Prostate gland (tissue), 2 donors: ENCODE data around the gene NT5C3B. TPM values are rescaled to one million over a fixed set of nuclear protein-coding genes. Genes with fewer than 3 reads are reported as not detected.

ENCODE experiments used
- DNase-seq: peaks from one replicate; pipeline ENCODE4 v3.0.0-alpha.2; 2019; ENCODE audit warnings: low spot score
- H3K27ac ChIP-seq, 2 donors: fragments of 200-600 bp; sonication (generic); 2 replicates each; pipeline ENCODE4 v1.5.1; 2017 to 2019
- H3K27me3 ChIP-seq: fragments of 200-600 bp; sonication (generic); replicated peaks from 2 replicates; pipeline ENCODE4 v1.5.1; 2019; ENCODE audit not compliant: insufficient read depth
- H3K36me3 ChIP-seq, 2 donors: fragments of 200-600 bp; sonication (generic); 1 replicate in 1 of 2; 2 replicates in 1 of 2; pipeline versions ENCODE4 v1.5.1 to v1.8.1; 2017 to 2019
- H3K4me1 ChIP-seq: fragments of 200-600 bp; sonication (generic); replicated peaks from 2 replicates; pipeline ENCODE4 v1.5.1; 2019
- H3K4me3 ChIP-seq, 2 donors: fragments of 200-600 bp; sonication (generic); 2 replicates each; pipeline ENCODE4 v1.5.1; 2017 to 2019
- H3K9me3 ChIP-seq: fragments of 200-600 bp; sonication (generic); 2 replicates; pipeline ENCODE4 v1.5.1; 2017
- POLR2A ChIP-seq: fragments of 450-650 bp; IDR thresholded peaks from one replicate; pipeline ENCODE4 v1.6.1; 2016; ENCODE audit warnings: antibody characterized with exemption, mild to moderate bottlenecking
- POLR2AphosphoS5 ChIP-seq: sonication (generic); formaldehyde crosslinking; IDR thresholded peaks from one replicate; pipeline ENCODE4 v1.6.1; 2017; ENCODE audit warnings: antibody characterized with exemption
- WGBS: methylation state at CpG from one replicate; pipeline ENCODE4 v1.1.5; 2018; 5-methylcytosine and 5-hydroxymethylcytosine counted together
- intact Hi-C: fragments of 100-400 bp; cut with DNase I; formaldehyde crosslinking; loops from one replicate; pipeline ENCODE4 v1.14.2; 2022
- total RNA-seq, 2 donors: library from RNA; depleted of rRNA; stranded (reverse); fragments of >200 nt; gene quantifications; one replicate each; pipeline ENCODE4 v1.1.0, GENCODE V29; 2016
- TF ChIP-seq, protein P1 (sequence below), 4 experiments: fragments of 200-600 bp in 2 of 4; fragments of 450-650 bp in 2 of 4; sonication (generic) in 2 of 4; IDR thresholded peaks; 1 replicate in 3 of 4; 2 replicates in 1 of 4; pipeline ENCODE4 v1.5.1; 2016 to 2019; ENCODE audit warnings: antibody characterized with exemption in 4 of 4, mild to moderate bottlenecking in 2 of 4, moderate library complexity in 2 of 4

NT5C3B gene
- total RNA-seq, 2 donors from 2014 or later: 53.9 to 67.2 TPM

GRCh38 chr17:41785091-41785858, 50.8 kb downstream of the NT5C3B start:
- TF ChIP-seq POLR2A (no peak), POLR2AphosphoS5 (peak; percentile 26)
- TF ChIP-seq, protein P1, sequence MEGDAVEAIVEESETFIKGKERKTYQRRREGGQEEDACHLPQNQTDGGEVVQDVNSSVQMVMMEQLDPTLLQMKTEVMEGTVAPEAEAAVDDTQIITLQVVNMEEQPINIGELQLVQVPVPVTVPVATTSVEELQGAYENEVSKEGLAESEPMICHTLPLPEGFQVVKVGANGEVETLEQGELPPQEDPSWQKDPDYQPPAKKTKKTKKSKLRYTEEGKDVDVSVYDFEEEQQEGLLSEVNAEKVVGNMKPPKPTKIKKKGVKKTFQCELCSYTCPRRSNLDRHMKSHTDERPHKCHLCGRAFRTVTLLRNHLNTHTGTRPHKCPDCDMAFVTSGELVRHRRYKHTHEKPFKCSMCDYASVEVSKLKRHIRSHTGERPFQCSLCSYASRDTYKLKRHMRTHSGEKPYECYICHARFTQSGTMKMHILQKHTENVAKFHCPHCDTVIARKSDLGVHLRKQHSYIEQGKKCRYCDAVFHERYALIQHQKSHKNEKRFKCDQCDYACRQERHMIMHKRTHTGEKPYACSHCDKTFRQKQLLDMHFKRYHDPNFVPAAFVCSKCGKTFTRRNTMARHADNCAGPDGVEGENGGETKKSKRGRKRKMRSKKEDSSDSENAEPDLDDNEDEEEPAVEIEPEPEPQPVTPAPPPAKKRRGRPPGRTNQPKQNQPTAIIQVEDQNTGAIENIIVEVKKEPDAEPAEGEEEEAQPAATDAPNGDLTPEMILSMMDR (IDR thresholded peaks at IDR 0.05): peak in 1 of 4 experiments; percentile 1

DNA sequence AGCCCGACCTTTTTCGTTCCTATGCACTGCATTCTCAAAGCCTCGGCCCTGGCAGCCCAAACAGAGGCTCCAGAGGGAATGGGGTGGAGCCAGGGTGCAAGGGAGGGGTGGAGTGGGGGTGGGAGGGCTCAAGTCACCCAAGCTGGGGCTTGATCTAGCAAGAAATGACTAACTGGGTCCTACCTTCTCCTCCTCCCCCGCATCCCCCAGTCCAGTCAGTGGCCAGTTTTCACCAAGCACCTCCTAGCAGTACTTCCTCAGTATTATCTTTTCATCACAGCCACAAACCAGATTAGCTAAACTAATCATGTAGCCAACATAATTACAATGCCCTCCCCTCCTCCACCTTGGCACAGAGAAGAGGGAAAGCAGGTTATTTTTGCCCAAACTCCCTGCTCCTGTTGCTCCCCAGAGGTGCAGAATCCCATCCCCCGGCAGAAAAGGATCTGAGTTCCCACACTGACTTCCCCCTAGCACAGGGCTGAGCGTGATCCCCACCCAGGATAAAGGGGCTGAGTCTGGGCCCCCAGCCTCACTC, 51.8 kb downstream of the NT5C3B start:
- H3K4me1 ChIP-seq: peaks cover 16% of the 10 kb centered on the region
- peak overlapping the region; percentile 96 to 99 for H3K27ac ChIP-seq
- intact Hi-C loops: no loop called here
- H3K36me3 ChIP-seq: no peaks in the 10 kb centered on the region
- TF ChIP-seq POLR2AphosphoS5 (peak; percentile 36), POLR2A (peak; percentile 54)
- TF ChIP-seq, protein P1 (IDR thresholded peaks at IDR 0.05): no peak
- DNase-seq: peak; percentile 53
- 18% methylated on average over 6 of the region's 6 CpGs for WGBS
- H3K4me3 ChIP-seq: peak overlapping the region; percentile 74 to 95
- no peaks in the 10 kb centered on the region for H3K9me3 ChIP-seq
- H3K27me3 ChIP-seq: no peaks in the 10 kb centered on the region

More at GRCh38 chr17:41785091-41785858, 50.8 kb downstream of the NT5C3B start:
- peak overlapping the region; percentile 74 to 95 for H3K4me3 ChIP-seq
- H3K36me3 ChIP-seq: no peaks in the 10 kb centered on the region
- peaks cover 16% of the 10 kb centered on the region for H3K4me1 ChIP-seq
- DNase-seq: no peak
- H3K9me3 ChIP-seq: no peaks in the 10 kb centered on the region
- 7% methylated on average over 13 of the region's 13 CpGs for WGBS
- intact Hi-C loops: no loop called here
- peak overlapping the region; percentile 96 to 99 for H3K27ac ChIP-seq
- H3K27me3 ChIP-seq: no peaks in the 10 kb centered on the region

DNA sequence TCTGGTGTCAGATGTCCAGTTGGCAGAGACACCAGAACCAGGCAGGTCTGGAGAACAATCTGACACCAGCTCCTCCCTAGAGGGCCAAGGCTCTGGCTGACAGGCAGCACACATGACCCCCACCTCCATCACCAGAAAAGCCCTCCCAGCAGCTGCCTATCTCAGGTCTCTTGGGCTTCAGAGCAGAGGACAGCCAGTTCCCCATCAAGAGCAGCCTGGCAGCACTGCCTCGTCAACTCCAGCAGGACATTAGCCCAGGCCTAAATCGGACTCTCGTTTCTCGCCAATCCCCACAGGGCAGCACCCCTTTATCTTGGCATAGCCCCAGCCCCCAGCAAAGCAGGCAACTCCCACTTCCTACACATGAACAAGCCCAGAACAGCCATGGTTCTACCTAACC, 53.9 kb downstream of the NT5C3B start:
- TF ChIP-seq POLR2AphosphoS5: no peak
- no peak for TF ChIP-seq POLR2A
- TF ChIP-seq, protein P1 (IDR thresholded peaks at IDR 0.05): no peak
- 11% methylated on average over 4 of the region's 4 CpGs for WGBS
- no peaks in the 10 kb centered on the region for H3K36me3 ChIP-seq
- intact Hi-C loops: no loop called here
- H3K4me3 ChIP-seq: no peak overlapping the region
- H3K9me3 ChIP-seq: no peaks in the 10 kb centered on the region
- no peaks in the 10 kb centered on the region for H3K27me3 ChIP-seq
- DNase-seq: no peak
- peak overlapping the region; percentile 74 to 96 for H3K27ac ChIP-seq
- peaks cover 23% of the 10 kb centered on the region for H3K4me1 ChIP-seq

- Histone ChIP-seq H3K27me3 (no peaks in the 10 kb centered on the region), H3K27ac (peak overlapping the region; percentile 74 to 96), H3K36me3 (no peaks in the 10 kb centered on the region), H3K4me1 (peaks cover 29% of the 10 kb centered on the region), H3K9me3 (no peaks in the 10 kb centered on the region), H3K4me3 (no peak overlapping the region)
- TF ChIP-seq POLR2A: no peak
- TF ChIP-seq POLR2AphosphoS5: no peak
- TF ChIP-seq, protein P1 (IDR thresholded peaks at IDR 0.05): no peak
- intact Hi-C loops: no loop called here
- WGBS: 61% methylated on average over 13 of the region's 13 CpGs
- no peak for DNase-seq
Observed at GRCh38 chr17:41781404-41782110, 54.5 kb downstream of the NT5C3B start.
